CD4-positive, alpha-beta memory T cell (primary cell): ENCODE measurements around the gene CEP57L1. TPM values are rescaled to one million over a fixed set of nuclear protein-coding genes. Genes with fewer than 3 reads are reported as not detected.
"Not testable (repeated sequence)": the region's sequence is repeated elsewhere in the genome, so short reads cannot be mapped to it uniquely, and the experiment has no call there.

ENCODE experiments used
- CTCF ChIA-PET: fragments of 350-600 bp; sonication (Branson Sonifier 250); formaldehyde crosslinking; loops from one replicate; lab custom pipeline; 2021; ENCODE audit warnings: inconsistent platforms; ENCODE audit not compliant: partially characterized antibody; lab: Charles Lee
- POLR2A ChIA-PET: fragments of 350-600 bp; sonication (Branson Sonifier 250); formaldehyde crosslinking; loops from one replicate; lab custom pipeline; 2021; ENCODE audit not compliant: partially characterized antibody; lab: Charles Lee
- DNase-seq, 5 donors: peaks; one replicate each; pipeline versions ENCODE4 v3.0.0 to v3.0.0-alpha.2; 2020 to 2022; ENCODE audit warnings: mixed read lengths in 1 of 5
- H3K27ac ChIP-seq: one replicate; pipeline ENCODE4 v1.7.0; 2013; ENCODE audit warnings: low read depth, low read length
- H3K27me3 ChIP-seq: 2 replicates; pipeline ENCODE4 v1.7.0; 2013; ENCODE audit warnings: mild to moderate bottlenecking, low read length, moderate library complexity; ENCODE audit not compliant: insufficient read depth
- H3K36me3 ChIP-seq: 2 replicates; pipeline ENCODE4 v1.7.0; 2013; ENCODE audit warnings: mild to moderate bottlenecking, low read length, moderate library complexity; ENCODE audit not compliant: insufficient read depth
- H3K4me1 ChIP-seq: 2 replicates; pipeline ENCODE4 v1.7.0; 2013; ENCODE audit warnings: mild to moderate bottlenecking, low read length, moderate library complexity; ENCODE audit not compliant: insufficient read depth
- H3K4me3 ChIP-seq, 2 donors: one replicate each; pipeline ENCODE4 v1.7.0; 2013; ENCODE audit warnings: low read length in 2 of 2, mild to moderate bottlenecking in 1 of 2
- H3K9me3 ChIP-seq, 2 donors: one replicate each; pipeline ENCODE4 v1.7.0; 2013; ENCODE audit warnings: low read length in 2 of 2, control low read depth in 1 of 2; ENCODE audit not compliant: control insufficient read depth in 1 of 2
- H3K27ac Mint-ChIP-seq, 7 donors: one replicate each; pipeline ENCODE4 v1.8.0; 2020 to 2021; ENCODE audit warnings: mixed read lengths in 7 of 7, mild to moderate bottlenecking in 6 of 7, inconsistent platforms in 3 of 7, moderate library complexity in 3 of 7
- H3K27me3 Mint-ChIP-seq, 2 donors: one replicate each; pipeline ENCODE4 v1.8.0; 2020 to 2021; ENCODE audit warnings: mixed read lengths in 2 of 2
- H3K36me3 Mint-ChIP-seq, 2 donors: one replicate each; pipeline ENCODE4 v1.8.0; 2020 to 2021; ENCODE audit warnings: mixed read lengths in 2 of 2, inconsistent platforms in 1 of 2, mild to moderate bottlenecking in 1 of 2
- H3K4me1 Mint-ChIP-seq, 4 donors: one replicate each; pipeline ENCODE4 v1.8.0; 2020 to 2021; ENCODE audit warnings: mixed read lengths in 4 of 4, mild to moderate bottlenecking in 1 of 4
- H3K4me3 Mint-ChIP-seq, 8 donors: one replicate each; pipeline ENCODE4 v1.8.0; 2020 to 2021; ENCODE audit warnings: mixed read lengths in 8 of 8, mild to moderate bottlenecking in 7 of 8, moderate library complexity in 6 of 8, inconsistent platforms in 3 of 8
- H3K9me3 Mint-ChIP-seq, 8 donors: one replicate each; pipeline ENCODE4 v1.8.0; 2020 to 2021; ENCODE audit warnings: mixed read lengths in 8 of 8, mild to moderate bottlenecking in 5 of 8, inconsistent platforms in 3 of 8, moderate library complexity in 1 of 8
- intact Hi-C: fragments of 100-400 bp; cut with micrococcal nuclease; formaldehyde crosslinking; loops from one replicate; pipeline ENCODE4 v1.15.1; 2023
- polyA plus RNA-seq, 2 donors: library from polyadenylated mRNA; unstranded; fragments of 300-500 nt; fragmentation: Illumina TruSeq; gene quantifications; one replicate each; pipeline ENCODE4 v1.2.3, GENCODE V29; 2021
- total RNA-seq, 2 experiments: library from RNA; stranded (reverse); gene quantifications; one replicate each; pipeline ENCODE4 v1.2.3, GENCODE V29; 2021

Gene CEP57L1
- total and polyA plus RNA-seq, 4 experiments from 2014 or later = 5.7 to 9.2 (median 6.8) TPM

DNA sequence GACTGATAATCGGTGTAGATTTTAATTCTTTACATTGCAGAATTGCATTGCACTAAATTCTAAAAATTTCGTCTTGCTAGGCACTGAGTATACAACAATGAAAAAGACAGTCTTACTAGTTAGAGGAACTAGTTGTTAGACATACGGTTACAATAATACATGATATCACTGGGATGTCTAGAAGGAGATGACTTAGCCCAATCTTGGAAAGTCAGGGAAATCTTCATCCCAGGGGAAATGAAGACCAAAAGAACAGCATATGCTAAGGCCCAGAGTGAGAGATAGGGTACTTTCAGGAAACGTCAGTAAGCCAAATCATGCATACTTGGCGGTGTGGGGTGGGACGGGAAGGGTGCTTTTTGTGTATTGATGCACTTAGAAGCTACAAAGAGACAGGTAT, 901 bp downstream of the CEP57L1 start:
- no peaks in the 10 kb centered on the region for H3K27me3 ChIP-seq
- Mint-ChIP-seq H3K36me3 (peaks cover 0 to 10% of the 10 kb centered on the region in 2 donors), H3K9me3 (no peaks in the 10 kb centered on the region), H3K4me3 (peak overlapping the region; percentile 90 to 97 (median 95)), H3K27ac (peak overlapping the region in 6 of 7 donors; percentile 54 to 100 (median 99)), H3K4me1 (peaks cover 29 to 50% (median 38%) of the 10 kb centered on the region in 4 donors), H3K27me3 (no peaks in the 10 kb centered on the region)
- peak overlapping the region; percentile 74 to 80 for H3K4me3 ChIP-seq
- POLR2A ChIA-PET = interaction anchor here (0.9 to 3.3 kb wide), 8 partner anchors 86 to 1779 kb away, joined by 3 to 84 read pairs (median 12); partner anchors contain the start of genes ARMC2, CD164, FOXO3 and PDSS2
- H3K9me3 ChIP-seq = no peaks in the 10 kb centered on the region
- no peak for DNase-seq
- intact Hi-C loops = loop anchor here (5.0 to 10.0 kb wide), 4 partner anchors 831 to 1859 kb away; partner anchors contain the start of genes GTF3C6, SEC63 and SNX3
- CTCF ChIA-PET = interaction anchor here (2.2 kb wide), 1 partner anchor 17 kb away, joined by 10 read pairs; no protein-coding TSS in a partner anchor
- H3K27ac ChIP-seq = no peak overlapping the region
- peaks cover 38% of the 10 kb centered on the region for H3K4me1 ChIP-seq
- no peaks in the 10 kb centered on the region for H3K36me3 ChIP-seq

DNA sequence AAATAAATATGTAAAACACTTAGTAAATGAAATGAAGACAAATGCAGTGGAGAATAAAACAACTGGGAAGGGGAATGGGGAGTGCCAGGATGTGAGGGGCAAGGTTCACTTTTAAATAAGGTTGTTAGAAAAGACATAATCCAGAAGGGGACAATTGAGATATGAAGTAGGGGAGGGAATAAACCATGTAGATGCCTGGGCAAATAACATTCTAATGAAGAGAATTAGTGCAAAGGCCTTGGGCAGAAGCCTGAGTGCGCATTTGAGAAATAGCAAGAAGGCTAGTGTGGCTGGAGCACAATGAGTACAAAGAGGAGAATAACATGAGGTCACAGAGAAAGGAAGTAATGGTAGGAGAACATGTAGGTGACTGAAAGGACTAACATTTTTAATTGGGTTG, 2.4 kb downstream of the CEP57L1 start:
- H3K36me3 Mint-ChIP-seq = peaks cover 0 to 10% of the 10 kb centered on the region in 2 donors
- H3K27ac Mint-ChIP-seq = no peak overlapping the region
- intact Hi-C loops = loop anchor here (5.0 to 10.0 kb wide), 4 partner anchors 833 to 1857 kb away; partner anchors contain the start of genes GTF3C6, SEC63 and SNX3
- ChIA-PET CTCF (no interaction called here), POLR2A (no interaction called here)
- no peak for DNase-seq
- H3K27me3 Mint-ChIP-seq = no peaks in the 10 kb centered on the region
- Histone ChIP-seq H3K4me1 (peaks cover 23% of the 10 kb centered on the region), H3K9me3 (no peaks in the 10 kb centered on the region), H3K27me3 (no peaks in the 10 kb centered on the region), H3K27ac (no peak overlapping the region), H3K36me3 (no peaks in the 10 kb centered on the region), H3K4me3 (no peak overlapping the region)
- H3K9me3 Mint-ChIP-seq = no peaks in the 10 kb centered on the region
- H3K4me1 Mint-ChIP-seq = peaks cover 15 to 35% (median 24%) of the 10 kb centered on the region in 4 donors
- no peak overlapping the region for H3K4me3 Mint-ChIP-seq

- CTCF ChIA-PET = no interaction called here
These were observed 7.5 kb downstream of the CEP57L1 start for GRCh38 chr6:109102762-109103161.

DNA sequence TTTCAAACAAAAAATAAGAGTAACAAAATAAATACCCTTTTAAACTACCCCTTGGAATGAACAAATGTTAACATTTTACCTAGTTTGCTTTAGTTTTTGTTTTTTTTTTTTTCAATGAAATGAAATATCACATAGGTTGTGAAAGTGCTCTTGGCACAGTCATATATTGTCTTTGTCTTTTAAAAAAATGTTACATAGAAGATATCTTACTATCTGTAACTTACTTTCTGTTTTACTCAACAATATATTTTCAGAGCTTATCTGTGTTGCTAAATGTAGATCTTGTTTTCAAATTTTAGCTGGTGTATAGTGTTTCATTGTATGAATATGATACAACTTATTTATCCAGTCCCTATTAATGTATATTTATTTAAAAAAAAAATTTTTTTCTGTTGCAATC, 8.6 kb downstream of the CEP57L1 start:
- Histone ChIP-seq H3K4me1 (no peaks in the 10 kb centered on the region), H3K9me3 (no peaks in the 10 kb centered on the region), H3K36me3 (no peaks in the 10 kb centered on the region), H3K27ac (no peak overlapping the region), H3K27me3 (no peaks in the 10 kb centered on the region), H3K4me3 (no peak overlapping the region)
- Mint-ChIP-seq H3K4me3 (no peak overlapping the region), H3K4me1 (peaks cover 0 to 2% (median 0%) of the 10 kb centered on the region in 4 donors), H3K36me3 (no peaks in the 10 kb centered on the region), H3K27ac (no peak overlapping the region), H3K9me3 (no peaks in the 10 kb centered on the region), H3K27me3 (no peaks in the 10 kb centered on the region)
- intact Hi-C loops = loop anchor here (1.0 kb wide), 1 partner anchor 9 kb away; the partner anchor contains the start of gene CEP57L1
- CTCF ChIA-PET = no interaction called here
- no peak for DNase-seq
- POLR2A ChIA-PET = no interaction called here

More at GRCh38 chr6:109102762-109103161, 7.5 kb downstream of the CEP57L1 start:
- no peak overlapping the region for H3K27ac Mint-ChIP-seq
- H3K36me3 ChIP-seq = no peaks in the 10 kb centered on the region
- H3K36me3 Mint-ChIP-seq = no peaks in the 10 kb centered on the region
- H3K9me3 Mint-ChIP-seq = no peaks in the 10 kb centered on the region
- H3K27me3 ChIP-seq = no peaks in the 10 kb centered on the region
- H3K9me3 ChIP-seq = no peaks in the 10 kb centered on the region
- H3K4me3 ChIP-seq = no peak overlapping the region
- H3K4me1 ChIP-seq = no peaks in the 10 kb centered on the region
- no peak overlapping the region for H3K4me3 Mint-ChIP-seq
- intact Hi-C loops = loop anchor here (1.0 kb wide), 1 partner anchor 7 kb away; the partner anchor contains the start of gene CEP57L1
- H3K27ac ChIP-seq = no peak overlapping the region
- H3K4me1 Mint-ChIP-seq = peaks cover 0 to 2% (median 0%) of the 10 kb centered on the region in 4 donors
- POLR2A ChIA-PET = no interaction called here
- H3K27me3 Mint-ChIP-seq = no peaks in the 10 kb centered on the region
- DNase-seq = no peak

- H3K4me1 Mint-ChIP-seq = no peaks in the 10 kb centered on the region
- H3K9me3 Mint-ChIP-seq = no peaks in the 10 kb centered on the region
- no peaks in the 10 kb centered on the region for H3K36me3 Mint-ChIP-seq
- no peak overlapping the region for H3K4me3 Mint-ChIP-seq
- H3K27me3 ChIP-seq = no peaks in the 10 kb centered on the region
- H3K4me3 ChIP-seq = no peak overlapping the region
- no peaks in the 10 kb centered on the region for H3K9me3 ChIP-seq
- DNase-seq = no peak
- no peaks in the 10 kb centered on the region for H3K4me1 ChIP-seq
- ChIA-PET POLR2A (interaction anchor here (0.9 kb wide), 1 partner anchor 279 kb away, joined by 3 read pairs; no protein-coding TSS in a partner anchor), CTCF (no interaction called here)
- H3K27ac Mint-ChIP-seq = no peak overlapping the region
- H3K27ac ChIP-seq = no peak overlapping the region
- H3K36me3 ChIP-seq = no peaks in the 10 kb centered on the region
- intact Hi-C loops = no loop called here
- H3K27me3 Mint-ChIP-seq = no peaks in the 10 kb centered on the region
These were observed 9.2 kb downstream of the CEP57L1 start for GRCh38 chr6:109104512-109104911.

DNA sequence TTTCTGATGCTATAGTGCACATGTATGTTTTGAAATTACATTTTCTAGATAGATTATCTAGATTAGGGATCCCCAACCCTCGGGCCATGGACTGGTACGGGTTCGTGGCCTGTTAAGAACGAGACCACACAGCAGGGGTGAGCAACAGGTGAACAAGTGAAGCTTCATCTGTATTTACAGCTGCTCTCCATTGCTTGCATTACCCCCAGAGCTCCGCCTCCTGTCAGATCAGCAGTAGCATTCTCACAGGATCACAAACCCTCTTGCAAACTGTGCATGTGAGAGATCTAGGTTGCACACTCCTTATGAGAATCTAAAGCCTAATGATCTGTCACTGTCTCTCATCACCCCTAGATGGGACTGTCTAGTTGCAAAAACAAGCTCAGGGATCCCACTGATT, 10.4 kb downstream of the CEP57L1 start:
- CTCF ChIA-PET = interaction anchor here (1.5 kb wide), 1 partner anchor 11 kb away, joined by 3 read pairs; the partner anchor contains the start of genes CEP57L1 and SESN1
- no peaks in the 10 kb centered on the region for H3K27me3 ChIP-seq
- no peak overlapping the region for H3K4me3 ChIP-seq

DNA sequence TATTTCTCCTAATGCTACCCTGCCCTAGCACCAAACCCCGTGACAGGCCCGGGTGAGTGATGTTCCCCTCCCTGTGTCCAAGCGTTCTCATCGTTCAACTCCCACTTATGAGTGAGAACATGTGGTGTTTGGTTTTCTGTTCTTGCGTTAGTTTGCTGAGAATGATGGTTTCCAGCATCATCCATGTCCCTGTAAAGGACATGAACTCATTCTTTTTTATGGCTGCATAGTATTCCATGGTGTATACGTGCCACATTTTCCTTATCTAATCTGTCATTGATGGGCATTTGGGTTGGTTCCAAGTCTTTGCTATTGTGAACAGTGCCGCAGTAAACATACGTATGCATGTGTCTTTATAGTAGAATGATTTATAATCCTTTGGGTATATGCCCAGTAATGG, 14.4 kb downstream of the CEP57L1 start:
- H3K27ac ChIP-seq, H3K4me1 Mint-ChIP-seq, H3K36me3 ChIP-seq, DNase-seq, H3K27me3 ChIP-seq, H3K9me3 ChIP-seq, CTCF ChIA-PET, intact Hi-C loops, H3K4me3 Mint-ChIP-seq, H3K4me3 ChIP-seq, H3K27me3 Mint-ChIP-seq, H3K4me1 ChIP-seq, POLR2A ChIA-PET: not testable (repeated sequence)
- peaks cover 0 to 14% (median 0%) of the 10 kb centered on the region in 8 donors for H3K9me3 Mint-ChIP-seq
- peaks cover 0 to 24% of the 10 kb centered on the region in 2 donors for H3K36me3 Mint-ChIP-seq
- H3K27ac Mint-ChIP-seq = peak overlapping the region in 1 of 7 donors; percentile 35

More for the DNA sequence above, 10.4 kb downstream of the CEP57L1 start:
- peaks cover 0 to 7% (median 0%) of the 10 kb centered on the region in 8 donors for H3K9me3 Mint-ChIP-seq
- H3K27me3 Mint-ChIP-seq = no peaks in the 10 kb centered on the region
- no peak for DNase-seq
- H3K36me3 ChIP-seq = no peaks in the 10 kb centered on the region
- intact Hi-C loops = no loop called here
- H3K4me3 Mint-ChIP-seq = no peak overlapping the region
- H3K4me1 ChIP-seq = no peaks in the 10 kb centered on the region
- H3K27ac ChIP-seq = no peak overlapping the region
- no peak overlapping the region for H3K27ac Mint-ChIP-seq
- no peaks in the 10 kb centered on the region for H3K9me3 ChIP-seq
- no peaks in the 10 kb centered on the region for H3K4me1 Mint-ChIP-seq
- POLR2A ChIA-PET = no interaction called here
- peaks cover 0 to 10% of the 10 kb centered on the region in 2 donors for H3K36me3 Mint-ChIP-seq
